Aortic smooth muscle cell (primary cell): ENCODE results near the gene GNE. TPM values are rescaled to one million over a fixed set of nuclear protein-coding genes. Genes with fewer than 3 reads are reported as not detected.

Experiments used
- total RNA-seq: library from RNA; depleted of rRNA; stranded (reverse); fragments of >200 nt; gene quantifications from 2 replicates; pipeline ENCODE4 v1.2.3, GENCODE V29; 2014

Gene GNE, protein sequence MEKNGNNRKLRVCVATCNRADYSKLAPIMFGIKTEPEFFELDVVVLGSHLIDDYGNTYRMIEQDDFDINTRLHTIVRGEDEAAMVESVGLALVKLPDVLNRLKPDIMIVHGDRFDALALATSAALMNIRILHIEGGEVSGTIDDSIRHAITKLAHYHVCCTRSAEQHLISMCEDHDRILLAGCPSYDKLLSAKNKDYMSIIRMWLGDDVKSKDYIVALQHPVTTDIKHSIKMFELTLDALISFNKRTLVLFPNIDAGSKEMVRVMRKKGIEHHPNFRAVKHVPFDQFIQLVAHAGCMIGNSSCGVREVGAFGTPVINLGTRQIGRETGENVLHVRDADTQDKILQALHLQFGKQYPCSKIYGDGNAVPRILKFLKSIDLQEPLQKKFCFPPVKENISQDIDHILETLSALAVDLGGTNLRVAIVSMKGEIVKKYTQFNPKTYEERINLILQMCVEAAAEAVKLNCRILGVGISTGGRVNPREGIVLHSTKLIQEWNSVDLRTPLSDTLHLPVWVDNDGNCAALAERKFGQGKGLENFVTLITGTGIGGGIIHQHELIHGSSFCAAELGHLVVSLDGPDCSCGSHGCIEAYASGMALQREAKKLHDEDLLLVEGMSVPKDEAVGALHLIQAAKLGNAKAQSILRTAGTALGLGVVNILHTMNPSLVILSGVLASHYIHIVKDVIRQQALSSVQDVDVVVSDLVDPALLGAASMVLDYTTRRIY
- 19.4 and 19.7 TPM in 2 replicates for total RNA-seq

DNA sequence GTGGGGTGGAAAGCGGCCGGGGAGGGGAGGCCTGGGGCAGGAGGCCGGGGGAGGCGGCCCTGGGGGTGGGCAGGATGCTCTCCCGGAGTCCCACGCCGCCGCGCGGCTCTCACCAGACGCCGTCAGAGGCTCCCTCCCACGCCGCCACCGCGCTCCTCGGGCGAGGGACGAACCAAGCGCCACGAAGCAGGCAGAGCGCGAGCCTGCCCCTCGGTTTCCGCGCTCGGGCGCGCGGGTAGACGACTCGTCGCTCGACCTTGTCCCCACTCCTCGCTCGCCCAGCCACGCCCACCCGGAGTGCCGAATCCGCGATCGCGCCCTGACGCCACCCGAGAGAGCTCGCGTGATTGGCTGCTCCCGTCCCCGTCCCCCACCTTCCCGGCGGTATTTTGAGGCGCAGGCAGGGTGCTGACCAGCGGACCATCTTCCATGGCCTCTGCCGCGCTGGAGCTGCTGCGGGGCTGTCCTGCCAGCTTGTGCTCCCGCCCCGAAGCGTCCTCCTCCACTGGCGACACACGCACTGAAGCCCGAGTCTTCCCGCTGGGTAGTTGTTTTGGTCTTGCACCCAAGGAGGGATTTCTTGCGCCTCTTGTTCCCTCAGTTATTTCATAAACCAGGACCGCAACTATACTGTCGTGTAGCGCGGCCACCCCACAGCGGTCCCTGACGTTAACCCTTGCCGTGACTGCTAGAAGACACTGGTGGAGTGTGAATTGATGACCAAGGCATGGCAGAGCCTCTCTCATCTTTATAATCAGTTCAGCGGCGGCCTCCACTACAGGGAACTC, at the start of gene GNE:
Gene GNE (minus strand): TSS at position 241 of the 788 bp plus-strand sequence. CDS start 9,093 bp downstream, outside the sequence.

DNA sequence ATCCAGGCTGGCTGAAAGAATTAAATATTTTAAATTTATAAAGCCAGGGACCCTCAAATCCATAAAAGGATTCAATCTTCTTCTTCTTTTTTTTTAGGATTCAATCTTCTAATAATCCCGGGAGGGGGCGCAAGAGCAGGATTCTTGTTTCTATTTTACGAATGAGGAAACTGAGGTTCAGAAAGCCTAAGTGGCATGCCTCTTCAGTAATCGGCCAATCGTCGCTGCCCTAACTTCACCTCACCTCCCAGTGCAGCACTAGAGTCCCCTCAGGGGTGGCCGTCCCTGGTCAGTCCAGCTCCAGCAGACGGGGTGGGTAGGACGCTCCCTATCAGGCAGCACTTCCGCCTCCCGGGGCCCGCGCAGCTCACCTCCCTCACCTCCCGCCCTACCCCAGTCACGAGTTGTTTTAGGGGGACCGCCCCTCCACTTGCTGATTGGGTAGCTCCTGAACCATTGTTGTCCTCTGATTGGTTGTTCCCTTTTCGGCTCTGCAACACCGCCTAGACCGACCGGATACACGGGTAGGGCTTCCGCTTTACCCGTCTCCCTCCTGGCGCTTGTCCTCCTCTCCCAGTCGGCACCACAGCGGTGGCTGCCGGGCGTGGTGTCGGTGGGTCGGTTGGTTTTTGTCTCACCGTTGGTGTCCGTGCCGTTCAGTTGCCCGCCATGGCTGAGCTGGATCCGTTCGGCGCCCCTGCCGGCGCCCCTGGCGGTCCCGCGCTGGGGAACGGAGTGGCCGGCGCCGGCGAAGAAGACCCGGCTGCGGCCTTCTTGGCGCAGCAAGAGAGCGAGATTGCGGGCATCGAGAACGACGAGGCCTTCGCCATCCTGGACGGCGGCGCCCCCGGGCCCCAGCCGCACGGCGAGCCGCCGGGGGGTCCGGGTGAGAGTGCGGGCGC, 67.6 kb downstream of the GNE start, which contains the start of gene CLTA:
Gene CLTA (plus strand): TSS at position 534 of the 902 bp plus-strand sequence. CDS start 136 bp downstream, at position 670.

DNA sequence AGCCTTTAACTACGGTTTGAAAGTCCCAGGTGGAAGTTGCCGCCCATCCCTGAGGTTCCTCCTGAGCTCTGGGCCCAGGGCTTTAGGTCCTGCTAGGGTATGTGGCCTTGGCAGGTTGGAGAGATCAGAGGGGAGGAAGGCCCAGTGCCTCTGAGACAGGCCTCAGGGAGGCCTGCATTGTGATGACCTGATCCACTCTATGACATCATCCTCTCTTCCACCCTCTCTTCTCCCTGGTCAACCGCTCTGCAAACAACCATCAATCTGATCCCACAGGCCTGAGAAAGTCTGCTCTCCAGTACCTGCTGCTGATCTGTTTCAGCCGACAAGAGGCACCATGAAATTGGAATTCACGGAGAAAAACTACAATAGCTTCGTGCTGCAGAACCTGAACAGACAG, 89.1 kb downstream of the GNE start, which contains the start of gene CCIN:
Gene CCIN (plus strand): TSS at position 223 of the 400 bp plus-strand sequence. CDS start 115 bp downstream, at position 338.

Other genes with a start within 250 kb of the GNE start
- 25.1 and 26.9 TPM in 2 replicates for gene RECK, start 221.5 kb downstream of the GNE start, total RNA-seq
- gene GLIPR2, start 121.7 kb downstream of the GNE start, total RNA-seq: 17.2 and 17.7 TPM in 2 replicates
- gene CCIN, start 89.1 kb downstream of the GNE start, total RNA-seq: 0.50 and 0.92 TPM in 2 replicates
- 287 and 345 TPM in 2 replicates for gene CLTA, start 67.5 kb downstream of the GNE start, total RNA-seq
- gene RNF38, start 141.8 kb upstream of the GNE start, total RNA-seq: 5.2 and 7.0 TPM in 2 replicates